ENCODE measurements around the gene RNPEPL1. TPM values are rescaled to one million over a fixed set of nuclear protein-coding genes. Genes with fewer than 3 reads are reported as not detected.

The RNPEPL1 gene
- total RNA-seq (10 to 100 TPM; 23.1 to 87.8 (median 28.4) TPM), polyA plus RNA-seq (100 to 1,000 TPM in 2 of 3 donors, 10 to 100 TPM in 1; 64.3 to 136 (median 102) TPM)

DNA sequence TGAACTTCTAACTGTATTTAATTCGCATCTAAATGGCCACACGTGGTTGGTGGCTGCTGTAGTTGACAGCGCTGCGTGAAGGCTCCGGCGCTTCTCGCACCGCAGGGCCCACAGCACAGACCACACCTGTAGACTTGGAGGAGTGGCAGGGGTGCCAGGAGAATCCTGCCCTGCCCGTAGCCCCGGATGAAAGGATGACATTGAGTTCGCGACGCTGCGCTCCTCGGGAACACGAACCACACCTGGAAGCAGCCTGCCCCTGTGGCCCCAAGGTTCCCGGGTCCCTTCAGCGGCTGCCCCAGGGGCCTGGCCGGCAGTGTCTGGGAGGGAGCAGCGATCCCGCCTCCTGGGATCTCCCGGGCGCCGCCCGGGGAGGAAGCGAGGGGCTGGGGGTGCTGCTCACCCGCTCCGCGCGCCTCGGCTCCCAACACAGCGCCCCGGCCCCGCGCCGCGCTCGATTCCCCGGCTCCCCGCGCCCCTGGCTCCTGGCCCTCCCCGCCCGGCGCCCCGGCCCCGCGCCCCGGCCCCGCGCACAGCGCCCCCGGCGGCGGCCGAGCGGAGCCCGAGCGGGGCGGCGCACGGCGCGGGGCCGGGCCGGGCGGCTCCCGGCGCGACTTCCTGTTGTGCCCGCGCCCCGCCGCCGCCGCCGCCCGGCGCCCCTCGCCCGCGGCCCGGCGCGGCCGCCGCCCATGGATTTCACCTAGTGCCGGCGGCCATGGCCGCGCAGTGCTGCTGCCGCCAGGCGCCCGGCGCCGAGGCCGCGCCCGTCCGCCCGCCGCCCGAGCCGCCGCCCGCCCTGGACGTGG is at the start of gene RNPEPL1:
Gene RNPEPL1 (plus strand): TSS at position 613 of the 806 bp plus-strand sequence. CDS start 103 bp downstream, at position 716.
- H3K36me3 ChIP-seq: peaks cover 0 to 10% (median 2%) of the 10 kb centered on the region in 4 donors
- H3K9me3 ChIP-seq: no peaks in the 10 kb centered on the region
- intact Hi-C loops (cut with DNase I): loop anchor here (2.0 to 10.0 kb wide), 4 partner anchors 19 to 747 kb away; partner anchors contain the start of genes CAPN10, GPC1, HDLBP and SEPTIN2
- TF ChIP-seq, protein P1, sequence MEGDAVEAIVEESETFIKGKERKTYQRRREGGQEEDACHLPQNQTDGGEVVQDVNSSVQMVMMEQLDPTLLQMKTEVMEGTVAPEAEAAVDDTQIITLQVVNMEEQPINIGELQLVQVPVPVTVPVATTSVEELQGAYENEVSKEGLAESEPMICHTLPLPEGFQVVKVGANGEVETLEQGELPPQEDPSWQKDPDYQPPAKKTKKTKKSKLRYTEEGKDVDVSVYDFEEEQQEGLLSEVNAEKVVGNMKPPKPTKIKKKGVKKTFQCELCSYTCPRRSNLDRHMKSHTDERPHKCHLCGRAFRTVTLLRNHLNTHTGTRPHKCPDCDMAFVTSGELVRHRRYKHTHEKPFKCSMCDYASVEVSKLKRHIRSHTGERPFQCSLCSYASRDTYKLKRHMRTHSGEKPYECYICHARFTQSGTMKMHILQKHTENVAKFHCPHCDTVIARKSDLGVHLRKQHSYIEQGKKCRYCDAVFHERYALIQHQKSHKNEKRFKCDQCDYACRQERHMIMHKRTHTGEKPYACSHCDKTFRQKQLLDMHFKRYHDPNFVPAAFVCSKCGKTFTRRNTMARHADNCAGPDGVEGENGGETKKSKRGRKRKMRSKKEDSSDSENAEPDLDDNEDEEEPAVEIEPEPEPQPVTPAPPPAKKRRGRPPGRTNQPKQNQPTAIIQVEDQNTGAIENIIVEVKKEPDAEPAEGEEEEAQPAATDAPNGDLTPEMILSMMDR (IDR thresholded peaks at IDR 0.05): no peak
- peak within 1 kb of the TSS; percentile 58 to 85 (median 81) for H3K4me3 ChIP-seq
- WGBS, 2 donors: 1% methylated on average over 106 of the region's 106 CpGs
- DNase-seq: peak; percentile 72
- H3K4me1 ChIP-seq: peaks cover 0 to 55% (median 50%) of the 10 kb centered on the region in 4 donors
- peak within 1 kb of the TSS; percentile 93 to 98 (median 96) for H3K27ac ChIP-seq
- no peaks in the 10 kb centered on the region for H3K27me3 ChIP-seq

GRCh38 chr2:240518981-240519380 is 49.3 kb upstream of the RNPEPL1 start:
- intact Hi-C loops (cut with DNase I): no loop called here

GRCh38 chr2:240519396-240520129 is 48.7 kb upstream of the RNPEPL1 start:
- Histone ChIP-seq H3K27ac (no peak overlapping the region), H3K4me1 (peaks cover 0 to 15% (median 14%) of the 10 kb centered on the region in 4 donors), H3K36me3 (peaks cover 0 to 12% (median 3%) of the 10 kb centered on the region in 4 donors), H3K27me3 (peaks cover 0 to 25% (median 16%) of the 10 kb centered on the region in 3 donors), H3K9me3 (no peaks in the 10 kb centered on the region), H3K4me3 (peak overlapping the region in 1 of 4 donors; percentile 8)
- no peak for DNase-seq
- intact Hi-C loops (cut with DNase I): no loop called here
- TF ChIP-seq, protein P1 (IDR thresholded peaks at IDR 0.05): no peak
- TF ChIP-seq EP300 (IDR thresholded peaks at IDR 0.05) (no peak), POLR2A (IDR thresholded peaks at IDR 0.05) (no peak), POLR2AphosphoS5 (IDR thresholded peaks at IDR 0.05) (no peak)
- WGBS, 2 donors: 62 to 80% methylated on average over 25 of the region's 25 CpGs

More at GRCh38 chr2:240518981-240519380, 49.3 kb upstream of the RNPEPL1 start:
- Histone ChIP-seq H3K27ac (no peak overlapping the region), H3K9me3 (no peaks in the 10 kb centered on the region), H3K4me1 (peaks cover 0 to 18% (median 14%) of the 10 kb centered on the region in 4 donors), H3K36me3 (peaks cover 0 to 12% (median 3%) of the 10 kb centered on the region in 4 donors), H3K27me3 (peaks cover 0 to 25% (median 16%) of the 10 kb centered on the region in 3 donors), H3K4me3 (peak overlapping the region in 1 of 4 donors; percentile 8)
- 94 to 95% methylated on average over 5 of the region's 5 CpGs for WGBS, 2 donors
- TF ChIP-seq POLR2A (IDR thresholded peaks at IDR 0.05) (no peak), EP300 (IDR thresholded peaks at IDR 0.05) (no peak), POLR2AphosphoS5 (IDR thresholded peaks at IDR 0.05) (no peak)
- TF ChIP-seq, protein P1 (IDR thresholded peaks at IDR 0.05): no peak
- no peak for DNase-seq

GRCh38 chr2:240520130-240520973 is 47.9 kb upstream of the RNPEPL1 start:
- Histone ChIP-seq H3K9me3 (peaks cover 0 to 4% (median 0%) of the 10 kb centered on the region in 4 donors), H3K4me3 (peak overlapping the region in 1 of 4 donors; percentile 8), H3K27me3 (peaks cover 0 to 25% (median 16%) of the 10 kb centered on the region in 3 donors), H3K4me1 (peaks cover 0 to 15% (median 14%) of the 10 kb centered on the region in 4 donors), H3K36me3 (peaks cover 0 to 19% (median 3%) of the 10 kb centered on the region in 4 donors), H3K27ac (no peak overlapping the region)
- intact Hi-C loops (cut with DNase I): no loop called here
- TF ChIP-seq POLR2AphosphoS5 (IDR thresholded peaks at IDR 0.05): no peak
- no peak for TF ChIP-seq POLR2A (IDR thresholded peaks at IDR 0.05)
- no peak for TF ChIP-seq EP300 (IDR thresholded peaks at IDR 0.05)
- TF ChIP-seq, protein P1 (IDR thresholded peaks at IDR 0.05): no peak
- WGBS, 2 donors: 40 to 64% methylated on average over 52 of the region's 52 CpGs
- DNase-seq: no peak

All from sigmoid colon (tissue), 7 donors.